ENCODE results near the gene ADD1.

ADD1 gene

DNA sequence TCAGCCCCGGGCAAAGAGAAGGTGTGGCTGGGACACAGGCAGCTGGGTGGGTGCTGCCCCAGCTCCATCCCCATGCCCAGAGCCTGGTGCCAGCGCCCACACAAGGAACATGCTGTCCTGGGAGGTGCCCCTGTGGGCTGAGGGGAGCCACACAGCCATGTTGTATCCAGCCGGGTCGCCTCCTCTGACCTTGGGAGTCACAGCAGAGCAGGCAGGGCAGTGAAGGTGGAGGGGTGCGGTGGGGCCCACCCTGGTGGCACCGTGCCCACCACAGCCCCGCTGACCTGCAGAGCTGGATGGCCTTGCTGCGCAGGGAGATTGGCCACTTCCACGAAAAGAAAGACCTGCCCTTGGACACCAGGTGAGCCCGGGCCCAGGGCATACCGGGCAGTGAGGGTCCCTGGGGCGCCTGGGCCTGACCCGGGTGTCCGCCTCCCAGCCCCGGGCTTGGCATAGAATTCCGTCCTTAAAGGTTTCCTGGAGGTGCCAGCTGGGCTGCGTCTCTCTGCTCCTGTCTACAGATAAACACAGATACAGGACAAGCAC lies 18.7 kb upstream of the ADD1 start:
- Histone ChIP-seq H3K9me3 (ENCODE audit: control insufficient read depth, low read length) (no peaks in the 10 kb centered on the region), H3K4me1 (ENCODE audit: control insufficient read depth, insufficient read depth, low read length) (no peaks in the 10 kb centered on the region), H3K36me3 (ENCODE audit: control insufficient read depth, insufficient read depth, low read length) (peaks cover 4% of the 10 kb centered on the region), H3K27me3 (ENCODE audit: control insufficient read depth, insufficient read depth, low read length, poor library complexity, severe bottlenecking) (no peaks in the 10 kb centered on the region), H3K4me3 (ENCODE audit: insufficient read depth, low read depth, low read length) (no peak overlapping the region), H3K27ac (ENCODE audit: insufficient read depth, low read depth, low read length, poor library complexity, severe bottlenecking) (no peak overlapping the region)
- WGBS, 2 experiments = 96 to 97% methylated on average over 17 of the region's 17 CpGs

DNA sequence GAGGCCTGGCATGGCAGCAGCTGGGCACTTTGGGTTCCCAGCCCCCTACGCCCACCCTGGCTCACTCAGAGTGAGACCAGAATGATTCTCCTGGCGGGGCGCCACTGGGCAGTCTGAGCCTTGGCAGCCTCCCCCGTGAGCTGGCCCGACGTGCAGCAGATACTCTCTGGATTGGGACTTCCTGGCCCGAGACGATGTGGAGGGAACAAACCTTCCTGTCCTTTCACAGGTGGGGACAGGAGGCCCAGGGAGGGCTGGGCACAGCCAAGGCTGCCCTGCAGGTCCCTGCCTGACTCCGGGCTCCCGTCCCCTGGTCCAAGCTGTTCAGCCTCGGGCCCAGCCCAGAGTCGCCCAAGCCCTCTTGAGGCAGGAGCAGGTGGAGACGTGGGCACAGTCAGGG lies 17.9 kb upstream of the ADD1 start:
- Histone ChIP-seq H3K4me1 (ENCODE audit: control insufficient read depth, insufficient read depth, low read length) (no peaks in the 10 kb centered on the region), H3K27me3 (ENCODE audit: control insufficient read depth, insufficient read depth, low read length, poor library complexity, severe bottlenecking) (no peaks in the 10 kb centered on the region), H3K9me3 (ENCODE audit: control insufficient read depth, low read length) (no peaks in the 10 kb centered on the region), H3K36me3 (ENCODE audit: control insufficient read depth, insufficient read depth, low read length) (peaks cover 5% of the 10 kb centered on the region), H3K4me3 (ENCODE audit: insufficient read depth, low read depth, low read length) (no peak overlapping the region), H3K27ac (ENCODE audit: insufficient read depth, low read depth, low read length, poor library complexity, severe bottlenecking) (no peak overlapping the region)
- WGBS, 2 experiments = 93 to 94% methylated on average over 13 of the region's 13 CpGs

DNA sequence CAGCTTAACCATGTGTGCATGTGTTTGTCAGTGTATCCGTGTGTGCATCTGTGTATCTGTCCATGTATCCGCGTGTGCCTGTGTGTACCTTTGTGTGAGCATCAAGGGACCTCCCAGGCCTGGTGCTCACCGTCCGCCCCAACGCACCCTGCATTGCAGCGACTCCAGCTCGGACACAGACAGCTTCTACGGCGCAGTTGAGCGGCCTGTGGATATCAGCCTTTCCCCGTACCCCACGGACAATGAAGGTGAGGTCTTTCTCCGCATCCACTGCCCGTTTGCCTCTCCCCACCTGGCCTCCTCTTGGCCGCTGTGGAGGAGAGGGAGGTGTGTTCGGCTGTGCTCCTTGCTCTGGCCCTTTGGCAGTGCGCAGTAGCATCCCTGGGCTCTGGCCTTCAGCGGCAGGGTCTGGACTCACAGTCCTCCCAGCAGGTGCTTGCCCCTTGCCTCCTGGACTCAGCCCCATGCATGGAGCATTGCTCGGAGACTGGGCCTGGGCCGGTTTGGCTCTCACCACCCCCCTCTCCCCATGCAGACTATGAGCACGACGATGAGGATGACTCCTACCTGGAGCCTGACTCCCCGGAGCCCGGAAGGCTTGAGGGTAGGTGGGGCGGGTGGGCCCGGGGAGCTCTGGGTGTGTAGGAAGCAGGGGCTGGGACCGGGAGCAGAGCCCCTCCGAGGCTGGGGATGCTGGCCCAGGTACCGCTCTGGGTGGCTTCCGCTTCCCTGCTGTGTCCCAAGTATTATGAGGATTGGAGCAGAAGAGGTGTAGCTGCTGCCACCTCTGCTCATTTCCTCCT lies 16.4 kb upstream of the ADD1 start:
- Histone ChIP-seq H3K4me3 (ENCODE audit: insufficient read depth, low read depth, low read length) (no peak overlapping the region), H3K27me3 (ENCODE audit: control insufficient read depth, insufficient read depth, low read length, poor library complexity, severe bottlenecking) (no peaks in the 10 kb centered on the region), H3K27ac (ENCODE audit: insufficient read depth, low read depth, low read length, poor library complexity, severe bottlenecking) (no peak overlapping the region), H3K4me1 (ENCODE audit: control insufficient read depth, insufficient read depth, low read length) (no peaks in the 10 kb centered on the region), H3K9me3 (ENCODE audit: control insufficient read depth, low read length) (no peaks in the 10 kb centered on the region), H3K36me3 (ENCODE audit: control insufficient read depth, insufficient read depth, low read length) (peaks cover 6% of the 10 kb centered on the region)
- WGBS, 2 experiments = 93 to 95% methylated on average over 31 of the region's 31 CpGs

DNA sequence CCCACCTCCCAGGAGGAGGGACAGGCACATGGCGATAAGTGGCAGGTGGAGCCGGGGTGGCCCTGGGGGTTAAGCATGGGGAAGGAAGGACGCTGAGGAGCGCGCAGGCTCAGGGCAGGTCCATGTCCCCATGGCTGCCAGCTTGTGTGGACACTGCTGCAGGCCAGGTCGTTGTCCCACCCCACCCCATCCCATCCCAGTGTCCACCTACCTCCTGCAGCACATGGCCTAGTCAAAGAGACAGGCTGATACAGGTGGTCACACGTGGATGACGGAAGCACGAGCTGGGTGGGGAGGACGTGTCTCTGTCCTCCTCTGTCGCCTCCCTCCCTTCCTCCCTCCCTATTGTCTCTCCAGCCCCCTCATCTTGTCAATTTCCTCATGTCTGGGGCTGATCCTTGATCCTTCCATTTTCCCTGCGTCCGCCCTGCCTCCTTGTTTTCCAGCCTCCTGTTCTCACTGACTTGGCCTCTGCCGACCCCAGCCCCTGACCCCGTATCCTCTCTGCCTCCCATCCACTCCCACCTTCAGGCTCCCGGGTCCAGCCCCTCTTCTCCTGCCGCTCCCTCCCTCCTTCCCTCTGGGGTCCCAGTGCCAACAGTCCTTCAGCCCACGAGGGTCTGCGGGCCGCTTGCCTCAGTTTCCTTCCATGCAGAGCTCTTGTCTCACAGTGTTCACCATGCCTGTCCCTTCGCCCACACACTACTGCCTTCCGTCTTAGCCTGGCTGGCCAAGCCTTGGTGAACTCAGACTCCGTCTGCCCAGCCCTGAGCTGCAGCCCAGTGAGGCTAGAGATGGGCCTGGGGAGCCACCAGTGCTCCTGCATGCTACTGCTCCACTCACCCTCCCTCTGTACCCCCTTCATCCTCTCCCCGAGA lies 15.5 kb upstream of the ADD1 start:
- Histone ChIP-seq H3K27ac (ENCODE audit: insufficient read depth, low read depth, low read length, poor library complexity, severe bottlenecking) (no peak overlapping the region), H3K4me1 (ENCODE audit: control insufficient read depth, insufficient read depth, low read length) (no peaks in the 10 kb centered on the region), H3K36me3 (ENCODE audit: control insufficient read depth, insufficient read depth, low read length) (peaks cover 15% of the 10 kb centered on the region), H3K4me3 (ENCODE audit: insufficient read depth, low read depth, low read length) (no peak overlapping the region), H3K27me3 (ENCODE audit: control insufficient read depth, insufficient read depth, low read length, poor library complexity, severe bottlenecking) (no peaks in the 10 kb centered on the region), H3K9me3 (ENCODE audit: control insufficient read depth, low read length) (no peaks in the 10 kb centered on the region)
- 93 to 94% methylated on average over 24 of the region's 24 CpGs for WGBS, 2 experiments

DNA sequence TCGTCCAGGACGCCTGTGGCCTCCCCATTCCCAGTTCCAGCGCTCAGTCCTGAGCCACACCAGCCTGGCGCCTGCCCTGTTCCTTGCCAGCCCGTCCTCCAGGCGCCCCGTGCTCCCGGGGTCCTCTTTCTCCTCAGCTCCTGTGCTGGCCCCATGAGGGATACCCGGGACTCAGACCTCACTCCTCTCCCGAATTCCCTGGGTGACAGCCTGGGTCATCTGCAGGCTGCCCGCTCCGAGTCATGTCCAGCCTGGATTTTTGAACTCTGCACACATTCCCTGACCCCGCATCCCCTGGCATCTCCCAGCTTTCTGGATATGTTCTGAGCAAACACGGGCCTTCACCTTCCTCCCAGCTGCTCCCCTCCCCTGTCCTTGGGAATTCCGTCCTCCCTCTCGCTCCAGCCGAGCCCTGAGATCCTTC lies 14.9 kb upstream of the ADD1 start:
- Histone ChIP-seq H3K27me3 (ENCODE audit: control insufficient read depth, insufficient read depth, low read length, poor library complexity, severe bottlenecking) (no peaks in the 10 kb centered on the region), H3K36me3 (ENCODE audit: control insufficient read depth, insufficient read depth, low read length) (peaks cover 18% of the 10 kb centered on the region), H3K4me1 (ENCODE audit: control insufficient read depth, insufficient read depth, low read length) (no peaks in the 10 kb centered on the region), H3K4me3 (ENCODE audit: insufficient read depth, low read depth, low read length) (no peak overlapping the region), H3K9me3 (ENCODE audit: control insufficient read depth, low read length) (no peaks in the 10 kb centered on the region), H3K27ac (ENCODE audit: insufficient read depth, low read depth, low read length, poor library complexity, severe bottlenecking) (no peak overlapping the region)
- WGBS, 2 experiments = 94 to 95% methylated on average over 17 of the region's 17 CpGs

DNA sequence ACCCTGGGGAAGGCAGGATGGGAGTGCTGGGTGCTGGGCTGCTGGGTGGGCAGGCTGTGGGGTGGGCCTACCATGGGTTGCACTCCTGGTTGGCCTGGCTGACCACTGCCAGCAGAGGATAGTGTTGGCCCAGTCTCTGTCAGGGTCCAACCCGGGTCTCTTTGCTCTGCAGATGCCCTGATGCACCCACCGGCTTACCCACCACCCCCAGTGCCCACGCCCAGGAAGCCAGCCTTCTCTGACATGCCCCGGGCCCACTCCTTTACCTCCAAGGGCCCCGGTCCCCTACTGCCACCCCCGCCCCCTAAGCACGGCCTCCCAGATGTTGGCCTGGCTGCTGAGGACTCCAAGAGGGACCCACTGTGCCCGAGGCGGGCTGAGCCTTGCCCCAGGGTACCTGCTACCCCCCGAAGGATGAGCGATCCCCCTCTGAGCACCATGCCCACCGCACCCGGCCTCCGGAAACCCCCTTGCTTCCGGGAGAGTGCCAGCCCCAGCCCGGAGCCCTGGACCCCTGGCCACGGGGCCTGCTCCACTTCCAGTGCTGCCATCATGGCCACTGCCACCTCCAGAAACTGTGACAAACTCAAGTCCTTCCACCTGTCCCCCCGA lies 14.2 kb upstream of the ADD1 start:
- Histone ChIP-seq H3K27me3 (ENCODE audit: control insufficient read depth, insufficient read depth, low read length, poor library complexity, severe bottlenecking) (no peaks in the 10 kb centered on the region), H3K36me3 (ENCODE audit: control insufficient read depth, insufficient read depth, low read length) (peaks cover 18% of the 10 kb centered on the region), H3K4me1 (ENCODE audit: control insufficient read depth, insufficient read depth, low read length) (no peaks in the 10 kb centered on the region), H3K27ac (ENCODE audit: insufficient read depth, low read depth, low read length, poor library complexity, severe bottlenecking) (no peak overlapping the region), H3K9me3 (ENCODE audit: control insufficient read depth, low read length) (no peaks in the 10 kb centered on the region), H3K4me3 (ENCODE audit: insufficient read depth, low read depth, low read length) (no peak overlapping the region)
- 92% methylated on average over 18 of the region's 18 CpGs for WGBS, 2 experiments

DNA sequence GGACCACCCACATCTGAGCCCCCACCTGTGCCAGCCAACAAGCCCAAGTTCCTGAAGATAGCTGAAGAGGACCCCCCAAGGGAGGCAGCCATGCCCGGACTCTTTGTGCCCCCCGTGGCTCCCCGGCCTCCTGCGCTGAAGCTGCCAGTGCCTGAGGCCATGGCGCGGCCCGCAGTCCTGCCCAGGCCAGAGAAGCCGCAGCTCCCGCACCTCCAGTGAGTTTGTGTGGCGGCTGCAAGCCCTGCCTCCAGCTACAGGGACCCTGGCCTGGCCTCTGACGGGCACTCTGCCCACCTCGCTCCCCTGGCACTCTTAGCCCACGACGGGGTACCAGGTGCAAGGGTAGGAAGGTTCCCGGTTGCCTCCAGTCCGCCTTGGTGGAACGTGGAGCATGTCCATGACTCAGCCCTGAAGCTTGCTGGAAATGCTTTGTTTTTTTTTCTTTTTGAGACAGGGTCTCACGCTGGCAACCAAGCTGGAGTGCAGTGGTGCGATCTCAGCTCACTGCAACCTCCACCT lies 13.7 kb upstream of the ADD1 start:
- H3K4me1 ChIP-seq (ENCODE audit: control insufficient read depth, insufficient read depth, low read length) = no peaks in the 10 kb centered on the region
- H3K9me3 ChIP-seq (ENCODE audit: control insufficient read depth, low read length) = no peaks in the 10 kb centered on the region

DNA sequence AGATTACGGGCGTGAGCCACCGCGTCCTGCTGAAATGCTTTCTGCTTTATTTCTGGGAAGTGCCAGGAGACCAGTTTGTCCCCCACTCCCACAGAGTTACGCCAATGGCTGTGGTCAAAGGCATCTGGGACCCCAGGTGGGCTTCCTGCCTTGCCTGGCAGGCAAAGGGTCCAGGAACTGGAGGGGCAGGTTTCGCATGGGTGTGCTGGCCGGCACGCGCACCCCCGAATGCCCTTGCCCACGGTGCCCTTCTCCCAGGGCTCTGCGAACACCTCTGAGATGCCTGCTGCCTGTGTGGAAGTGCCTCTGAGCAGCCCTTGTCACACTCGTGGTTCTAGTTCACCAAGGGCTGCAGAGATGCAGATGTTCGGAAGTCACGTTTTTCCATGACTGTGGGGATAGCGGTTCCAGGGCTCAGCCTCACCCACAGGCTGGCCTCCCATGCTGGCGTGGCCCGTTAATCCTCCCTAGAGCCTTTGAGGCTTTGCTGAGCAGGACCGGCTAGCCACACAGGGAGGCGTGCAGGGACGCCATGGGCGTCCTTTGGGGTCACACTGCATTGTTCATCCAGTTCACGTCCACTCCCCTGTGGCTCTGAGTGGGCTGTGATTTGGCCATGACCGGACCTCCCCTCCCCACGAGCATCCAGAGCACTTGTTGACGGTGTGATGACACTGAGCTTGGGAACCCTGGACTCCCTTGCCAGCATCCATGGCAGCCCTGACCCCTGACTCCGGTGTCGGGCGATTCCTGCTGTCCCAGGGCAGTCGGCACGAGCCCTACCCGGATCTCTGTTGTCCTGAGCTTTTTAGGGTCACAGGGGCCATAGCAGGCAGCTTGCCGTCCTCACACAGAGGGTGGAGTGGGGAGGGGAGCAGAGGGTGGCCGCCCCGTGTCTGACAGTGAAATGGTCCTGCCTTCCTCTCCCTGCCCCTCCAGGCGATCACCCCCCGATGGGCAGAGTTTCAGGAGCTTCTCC lies 12.7 kb upstream of the ADD1 start:
- Histone ChIP-seq H3K36me3 (ENCODE audit: control insufficient read depth, insufficient read depth, low read length) (peaks cover 18% of the 10 kb centered on the region), H3K27ac (ENCODE audit: insufficient read depth, low read depth, low read length, poor library complexity, severe bottlenecking) (no peak overlapping the region), H3K4me1 (ENCODE audit: control insufficient read depth, insufficient read depth, low read length) (no peaks in the 10 kb centered on the region), H3K9me3 (ENCODE audit: control insufficient read depth, low read length) (no peaks in the 10 kb centered on the region), H3K4me3 (ENCODE audit: insufficient read depth, low read depth, low read length) (no peak overlapping the region), H3K27me3 (ENCODE audit: control insufficient read depth, insufficient read depth, low read length, poor library complexity, severe bottlenecking) (no peaks in the 10 kb centered on the region)
- 93% methylated on average over 37 of the region's 37 CpGs for WGBS, 2 experiments

More for the DNA sequence above, 13.7 kb upstream of the ADD1 start:
- Histone ChIP-seq H3K27me3 (ENCODE audit: control insufficient read depth, insufficient read depth, low read length, poor library complexity, severe bottlenecking) (no peaks in the 10 kb centered on the region), H3K27ac (ENCODE audit: insufficient read depth, low read depth, low read length, poor library complexity, severe bottlenecking) (no peak overlapping the region), H3K36me3 (ENCODE audit: control insufficient read depth, insufficient read depth, low read length) (peaks cover 18% of the 10 kb centered on the region), H3K4me3 (ENCODE audit: insufficient read depth, low read depth, low read length) (no peak overlapping the region)
- 94 to 95% methylated on average over 19 of the region's 19 CpGs for WGBS, 2 experiments

DNA sequence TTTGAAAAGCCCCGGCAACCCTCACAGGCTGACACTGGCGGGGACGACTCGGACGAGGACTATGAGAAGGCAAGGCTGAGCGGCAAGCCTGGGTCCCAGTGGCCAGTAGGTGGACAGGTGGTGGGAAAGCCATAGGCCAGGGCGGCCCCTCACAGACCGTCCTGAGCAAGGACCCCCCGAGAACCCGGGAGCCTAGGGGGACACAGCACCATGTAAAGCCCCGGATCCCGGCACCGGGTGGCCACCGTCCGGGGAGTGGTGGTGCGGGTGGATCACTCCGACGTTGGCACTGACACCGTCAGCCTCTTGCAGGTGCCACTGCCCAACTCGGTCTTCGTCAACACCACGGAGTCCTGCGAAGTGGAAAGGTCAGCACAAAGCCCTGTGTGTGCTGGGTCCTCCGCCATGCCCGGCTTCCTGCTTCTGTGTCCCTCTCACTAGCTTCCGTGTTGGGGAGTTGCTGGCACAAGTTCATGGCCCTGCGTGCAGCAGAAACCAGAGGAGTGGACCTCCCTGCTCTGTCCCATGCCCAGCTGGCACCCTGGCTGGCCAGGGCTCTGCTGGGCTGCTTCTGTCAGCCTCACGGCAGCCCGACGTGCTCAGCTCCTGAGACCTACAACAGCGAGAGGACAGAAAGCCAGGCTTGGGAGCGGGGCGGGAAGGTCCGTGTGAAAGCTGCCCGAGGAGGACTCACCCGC lies 11.9 kb upstream of the ADD1 start:
- Histone ChIP-seq H3K9me3 (ENCODE audit: control insufficient read depth, low read length) (no peaks in the 10 kb centered on the region), H3K27me3 (ENCODE audit: control insufficient read depth, insufficient read depth, low read length, poor library complexity, severe bottlenecking) (no peaks in the 10 kb centered on the region), H3K4me3 (ENCODE audit: insufficient read depth, low read depth, low read length) (no peak overlapping the region), H3K36me3 (ENCODE audit: control insufficient read depth, insufficient read depth, low read length) (peaks cover 18% of the 10 kb centered on the region), H3K27ac (ENCODE audit: insufficient read depth, low read depth, low read length, poor library complexity, severe bottlenecking) (no peak overlapping the region), H3K4me1 (ENCODE audit: control insufficient read depth, insufficient read depth, low read length) (peaks cover 4% of the 10 kb centered on the region)
- WGBS, 2 experiments = 95% methylated on average over 36 of the region's 36 CpGs
